Adrenal gland (tissue), 5 donors: Measurements from ENCODE around the gene APELA.

Experiments used
- CTCF ChIP-seq, 6 experiments: fragments of 450-650 bp in 4 of 6; fragments of 200-600 bp in 2 of 6; sonication (generic) in 1 of 6; IDR thresholded peaks; 1 replicate in 5 of 6; 2 replicates in 1 of 6; pipeline versions ENCODE4 v1.5.1 to v1.8.0; 2016 to 2021; ENCODE audit warnings: antibody characterized with exemption in 6 of 6, mild to moderate bottlenecking in 2 of 6, moderate library complexity in 1 of 6
- POLR2A ChIP-seq, 2 donors: fragments of 450-650 bp; IDR thresholded peaks; one replicate each; pipeline ENCODE4 v1.6.1; 2017; ENCODE audit warnings: antibody characterized with exemption in 2 of 2, mild to moderate bottlenecking in 2 of 2, moderate library complexity in 1 of 2
- donor health status: DM: no; HTN: no; CAD: no.

GRCh38 chr4:164918956-164919355, 42.0 kb downstream of the APELA start:
- no peak for TF ChIP-seq CTCF (IDR thresholded peaks at IDR 0.05)
- TF ChIP-seq POLR2A (IDR thresholded peaks at IDR 0.05), result no peak
